ENCODE data around the gene TAS2R7. TPM values are rescaled to one million over a fixed set of nuclear protein-coding genes. Genes with fewer than 3 reads are reported as not detected.

TAS2R7 gene
- total and polyA plus RNA-seq, 2 donors (not counting 3 experiments of a cell fraction or from before 2014, with no cell fraction given), result not detected

DNA sequence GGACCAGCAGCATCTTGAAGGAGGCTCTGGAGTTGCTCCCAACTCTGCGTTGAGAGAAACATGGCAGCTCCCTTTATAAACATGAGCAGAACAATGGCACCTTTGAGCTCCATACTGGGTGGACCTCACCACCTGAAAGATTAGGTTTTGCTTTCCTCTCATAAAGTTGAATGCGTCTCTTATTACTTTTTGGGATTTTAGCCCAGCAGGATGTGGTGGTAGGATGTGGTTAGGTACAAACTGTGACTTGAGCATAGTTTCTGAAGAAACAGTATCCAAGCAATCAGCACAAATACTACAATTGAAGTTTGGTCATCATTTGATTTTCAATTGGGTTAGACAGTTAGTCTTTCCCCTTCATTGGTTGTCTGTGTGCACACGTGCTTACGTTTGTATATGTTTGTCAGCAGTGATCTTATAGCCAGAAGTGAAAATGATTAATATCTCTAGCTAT lies 47.0 kb upstream of the TAS2R7 start, which contains the start of gene PRR4:
Gene PRR4, minus strand, starts transcription at position 51 of the 454 bp plus-strand sequence. Its CDS starts 38 bp downstream, at position 13.
- no peaks in the 10 kb centered on the region for H3K9me3 ChIP-seq (replicated peaks; ENCODE audit: control insufficient read depth, insufficient read depth, low read length)
- intact Hi-C loops (cut with micrococcal nuclease), result no loop called here
- H3K4me1 ChIP-seq (ENCODE audit: control insufficient read depth, extremely low read depth, insufficient read depth, low read length), result no peaks in the 10 kb centered on the region
- H3K79me2 ChIP-seq (ENCODE audit: control insufficient read depth, insufficient read depth, low read length), result no peaks in the 10 kb centered on the region
- BruUV-seq (replicated peaks), result no TSS peak
- H3K27me3 ChIP-seq (ENCODE audit: control insufficient read depth in 2 of 2, insufficient read depth in 2 of 2, low read length in 2 of 2), result no peaks in the 10 kb centered on the region
- TF ChIP-seq POLR2AphosphoS5 (IDR thresholded peaks at IDR 0.05; ENCODE audit: insufficient read depth, low read depth, low read length) (no peak), EZH2 (IDR thresholded peaks at IDR 0.05; ENCODE audit: borderline replicate concordance, low read depth, low read length, severe bottlenecking) (no peak), JUN (IDR thresholded peaks at IDR 0.05; ENCODE audit: borderline replicate concordance, insufficient read depth, insufficient read length, low read depth) (no peak), FOS (IDR thresholded peaks at IDR 0.05; ENCODE audit: borderline replicate concordance, insufficient read depth, low read length) (no peak), GATA2 (IDR thresholded peaks at IDR 0.05; ENCODE audit: insufficient read depth, insufficient read length, low read depth, low read length) (no peak), POLR2A (IDR thresholded peaks at IDR 0.05; ENCODE audit: low read depth, low read length) (no peak), MYC (IDR thresholded peaks at IDR 0.05; ENCODE audit: low read depth, low read length) (no peak)
- TF ChIP-seq, protein P1, sequence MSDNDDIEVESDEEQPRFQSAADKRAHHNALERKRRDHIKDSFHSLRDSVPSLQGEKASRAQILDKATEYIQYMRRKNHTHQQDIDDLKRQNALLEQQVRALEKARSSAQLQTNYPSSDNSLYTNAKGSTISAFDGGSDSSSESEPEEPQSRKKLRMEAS (IDR thresholded peaks at IDR 0.05; ENCODE audit: insufficient read depth, insufficient read length), result no peak
- TF ChIP-seq, protein P2, sequence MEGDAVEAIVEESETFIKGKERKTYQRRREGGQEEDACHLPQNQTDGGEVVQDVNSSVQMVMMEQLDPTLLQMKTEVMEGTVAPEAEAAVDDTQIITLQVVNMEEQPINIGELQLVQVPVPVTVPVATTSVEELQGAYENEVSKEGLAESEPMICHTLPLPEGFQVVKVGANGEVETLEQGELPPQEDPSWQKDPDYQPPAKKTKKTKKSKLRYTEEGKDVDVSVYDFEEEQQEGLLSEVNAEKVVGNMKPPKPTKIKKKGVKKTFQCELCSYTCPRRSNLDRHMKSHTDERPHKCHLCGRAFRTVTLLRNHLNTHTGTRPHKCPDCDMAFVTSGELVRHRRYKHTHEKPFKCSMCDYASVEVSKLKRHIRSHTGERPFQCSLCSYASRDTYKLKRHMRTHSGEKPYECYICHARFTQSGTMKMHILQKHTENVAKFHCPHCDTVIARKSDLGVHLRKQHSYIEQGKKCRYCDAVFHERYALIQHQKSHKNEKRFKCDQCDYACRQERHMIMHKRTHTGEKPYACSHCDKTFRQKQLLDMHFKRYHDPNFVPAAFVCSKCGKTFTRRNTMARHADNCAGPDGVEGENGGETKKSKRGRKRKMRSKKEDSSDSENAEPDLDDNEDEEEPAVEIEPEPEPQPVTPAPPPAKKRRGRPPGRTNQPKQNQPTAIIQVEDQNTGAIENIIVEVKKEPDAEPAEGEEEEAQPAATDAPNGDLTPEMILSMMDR (IDR thresholded peaks at IDR 0.05; ENCODE audit: extremely low read depth in 1 of 2, insufficient read depth in 1 of 2, low read depth in 1 of 2, low read length in 2 of 2), result no peak
- H4K20me1 ChIP-seq (replicated peaks; ENCODE audit: control insufficient read depth, extremely low read depth, insufficient read depth, low read length), result no peaks in the 10 kb centered on the region
- CTCF ChIA-PET, result interaction anchor here (1.1 kb wide), 1 partner anchor 9 kb away, joined by 3 read pairs; no protein-coding TSS in a partner anchor
- H3K4me2 ChIP-seq (ENCODE audit: insufficient read depth, low read length), result no peak within 1 kb of the TSS
- H2AFZ ChIP-seq (ENCODE audit: low read depth, low read length), result no peak within 1 kb of the TSS
- DNase-seq (ENCODE audit: low read depth, low spot score) (no peak), FAIRE-seq (no peak)
- no peak within 1 kb of the TSS for H3K27ac ChIP-seq (ENCODE audit: insufficient read depth, low read depth, low read length)
- no peak within 1 kb of the TSS for H3K9ac ChIP-seq (replicated peaks; ENCODE audit: extremely low read depth, insufficient read depth, low read length)
- H3K36me3 ChIP-seq (ENCODE audit: control insufficient read depth in 2 of 2, extremely low read depth in 1 of 2, insufficient read depth in 2 of 2, low read length in 2 of 2), result no peaks in the 10 kb centered on the region
- POLR2A ChIA-PET, result no interaction called here
- no peak within 1 kb of the TSS for H3K4me3 ChIP-seq (replicated peaks in 1 of 3; ENCODE audit: insufficient read depth in 1 of 3, low read depth in 1 of 3, low read length in 3 of 3)
- no peaks in the 10 kb centered on the region for H3K9me1 ChIP-seq (replicated peaks; ENCODE audit: control insufficient read depth, extremely low read depth, insufficient read depth, low read length)
- dilution Hi-C loops (cut with MboI; ENCODE audit: extremely low pct_ligation_motif_present, low sequenced_read_pairs), result no loop called here
